ENCODE measurements around the gene ATP13A1. TPM values are rescaled to one million over a fixed set of nuclear protein-coding genes. Genes with fewer than 3 reads are reported as not detected.

The ATP13A1 gene
- polyA plus RNA-seq, 3 donors = 16.9 to 106 (median 21.9) TPM

DNA sequence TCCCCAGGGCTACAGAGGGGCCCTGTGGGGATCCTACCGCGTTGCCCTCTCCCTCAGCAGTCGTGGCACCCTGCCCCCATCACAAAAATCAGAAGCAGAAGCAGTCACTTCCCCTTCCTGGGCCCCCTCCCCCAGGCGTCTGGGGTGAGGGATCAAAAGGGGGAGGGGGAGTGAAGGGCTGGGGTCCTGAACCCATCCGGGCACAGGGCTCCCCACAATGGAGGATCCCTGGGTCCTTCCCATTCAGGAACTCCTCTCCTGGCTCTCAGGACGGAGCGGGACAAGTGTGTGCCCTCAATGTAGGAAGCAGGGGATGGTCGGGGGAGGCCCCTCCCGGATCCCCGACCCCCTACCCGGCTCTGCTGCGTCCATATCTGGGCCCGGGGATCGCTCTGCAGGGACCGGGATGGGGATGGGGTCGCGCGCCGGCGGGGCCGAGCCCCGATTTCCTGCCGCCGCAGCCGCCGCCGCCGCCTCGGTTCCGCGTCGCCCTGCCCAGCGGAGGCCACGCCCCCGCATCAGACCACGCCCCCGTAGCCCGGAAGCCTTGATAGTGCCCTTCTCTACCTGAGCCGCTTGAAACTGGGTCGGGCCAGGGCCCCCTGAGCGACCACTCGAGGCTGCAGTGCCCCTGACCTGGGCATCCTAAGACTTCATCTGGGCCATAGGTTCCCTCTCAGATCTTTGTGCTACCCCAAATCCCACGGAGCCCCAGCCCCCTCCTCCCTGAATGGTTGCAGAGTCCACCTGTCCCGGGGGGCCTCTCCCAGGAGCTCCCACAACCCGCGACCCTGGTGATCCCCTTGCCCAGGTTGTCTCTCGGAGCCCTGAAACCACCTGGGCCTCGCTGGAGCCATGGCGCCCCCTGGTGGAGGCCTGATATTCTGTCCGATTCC lies 20.1 kb downstream of the ATP13A1 start, which contains the start of gene GMIP:
GMIP (minus strand) TSS at position 500 of the 896 bp plus-strand sequence; CDS start at position 372, 128 bp downstream.
- H3K4me3 Mint-ChIP-seq = peak within 1 kb of the TSS; percentile 99
- Histone ChIP-seq H3K4me2 (replicated peaks; ENCODE audit: extremely low read depth, low read length, poor library complexity, severe bottlenecking) (peak within 1 kb of the TSS; percentile 97), H3K36me3 (replicated peaks in 1 of 2; ENCODE audit: control insufficient read depth in 1 of 2, insufficient read depth in 2 of 2, low read length in 2 of 2) (peaks cover 64 to 72% of the 10 kb centered on the region in 2 donors), H3K27ac (ENCODE audit: low read depth in 1 of 2, low read length in 2 of 2) (peak within 1 kb of the TSS; percentile 84 to 95), H3K4me3 (replicated peaks in 1 of 3; ENCODE audit: low read depth in 2 of 3, low read length in 3 of 3) (peak within 1 kb of the TSS; percentile 80 to 95 (median 94)), H3K9ac (ENCODE audit: insufficient read depth, low read length, poor library complexity, severe bottlenecking) (peak within 1 kb of the TSS; percentile 94), H3K79me2 (ENCODE audit: insufficient read depth, low read length) (peaks cover 48% of the 10 kb centered on the region), H3K9me3 (replicated peaks in 1 of 2; ENCODE audit: control insufficient read depth in 1 of 2, insufficient read depth in 1 of 2, low read length in 2 of 2) (no peaks in the 10 kb centered on the region), H2AFZ (ENCODE audit: insufficient read depth, low read depth, low read length, poor library complexity, severe bottlenecking) (peak within 1 kb of the TSS; percentile 82), H4K20me1 (ENCODE audit: insufficient read depth, low read length) (peaks cover 37% of the 10 kb centered on the region), H3K27me3 (ENCODE audit: control insufficient read depth in 2 of 2, insufficient read depth in 2 of 2, low read length in 2 of 2) (no peaks in the 10 kb centered on the region), H3K4me1 (ENCODE audit: control insufficient read depth in 1 of 2, insufficient read depth in 2 of 2, low read length in 2 of 2) (peaks cover 32 to 36% of the 10 kb centered on the region in 2 donors)
- intact Hi-C loops (cut with micrococcal nuclease) = loop anchor here (1.0 to 2.0 kb wide), 2 partner anchors 111 kb away; no protein-coding TSS in a partner anchor
- TF ChIP-seq, protein P1, sequence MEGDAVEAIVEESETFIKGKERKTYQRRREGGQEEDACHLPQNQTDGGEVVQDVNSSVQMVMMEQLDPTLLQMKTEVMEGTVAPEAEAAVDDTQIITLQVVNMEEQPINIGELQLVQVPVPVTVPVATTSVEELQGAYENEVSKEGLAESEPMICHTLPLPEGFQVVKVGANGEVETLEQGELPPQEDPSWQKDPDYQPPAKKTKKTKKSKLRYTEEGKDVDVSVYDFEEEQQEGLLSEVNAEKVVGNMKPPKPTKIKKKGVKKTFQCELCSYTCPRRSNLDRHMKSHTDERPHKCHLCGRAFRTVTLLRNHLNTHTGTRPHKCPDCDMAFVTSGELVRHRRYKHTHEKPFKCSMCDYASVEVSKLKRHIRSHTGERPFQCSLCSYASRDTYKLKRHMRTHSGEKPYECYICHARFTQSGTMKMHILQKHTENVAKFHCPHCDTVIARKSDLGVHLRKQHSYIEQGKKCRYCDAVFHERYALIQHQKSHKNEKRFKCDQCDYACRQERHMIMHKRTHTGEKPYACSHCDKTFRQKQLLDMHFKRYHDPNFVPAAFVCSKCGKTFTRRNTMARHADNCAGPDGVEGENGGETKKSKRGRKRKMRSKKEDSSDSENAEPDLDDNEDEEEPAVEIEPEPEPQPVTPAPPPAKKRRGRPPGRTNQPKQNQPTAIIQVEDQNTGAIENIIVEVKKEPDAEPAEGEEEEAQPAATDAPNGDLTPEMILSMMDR (IDR thresholded peaks at IDR 0.05) = peak; percentile 92
- peak within 1 kb of the TSS; percentile 91 to 98 (median 96) for H3K27ac Mint-ChIP-seq
- no peaks in the 10 kb centered on the region for H3K9me3 Mint-ChIP-seq
- H3K4me1 Mint-ChIP-seq = peaks cover 24% of the 10 kb centered on the region
- peak; percentile 64 to 70 (median 70) for DNase-seq
- peaks cover 0 to 1% (median 0%) of the 10 kb centered on the region in 3 donors for H3K27me3 Mint-ChIP-seq (ENCODE audit: low read depth in 3 of 3)
- peaks cover 48 to 78% of the 10 kb centered on the region in 2 donors for H3K36me3 Mint-ChIP-seq
- under 1% methylated on average over 44 of the region's 50 CpGs for WGBS (ENCODE audit: insufficient coverage)

DNA sequence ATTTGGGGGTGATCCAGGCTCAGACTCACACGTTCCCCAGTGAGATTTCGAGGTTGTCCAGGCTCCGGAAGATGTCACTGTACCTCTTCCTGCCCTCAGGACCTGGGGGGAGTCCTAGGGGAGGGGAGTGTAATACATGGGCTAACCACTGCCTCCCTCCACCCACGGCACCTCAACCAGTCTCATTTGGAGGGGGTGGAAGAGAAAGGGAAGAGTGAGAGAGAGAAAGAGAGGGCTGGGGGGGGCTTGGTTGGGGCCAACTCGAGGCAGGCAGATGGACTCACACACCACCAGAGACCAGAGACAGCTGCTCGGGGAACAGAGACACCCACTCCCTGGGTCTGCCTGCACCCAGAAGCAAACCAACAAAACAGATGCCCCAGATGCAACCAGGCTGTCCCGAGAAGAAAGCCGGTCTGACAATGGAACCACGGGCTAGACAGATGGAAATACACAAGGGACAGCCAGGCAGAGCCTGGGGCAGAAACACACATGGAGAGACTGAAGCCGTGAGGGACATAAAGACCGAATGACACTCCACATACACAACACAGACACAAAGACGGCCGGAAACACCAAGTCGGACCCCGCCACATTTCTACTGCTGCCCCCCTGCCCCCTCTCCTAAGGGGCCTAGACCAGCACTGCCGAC lies 20.8 kb downstream of the ATP13A1 start:
- Histone ChIP-seq H3K9me3 (replicated peaks in 1 of 2; ENCODE audit: control insufficient read depth in 1 of 2, insufficient read depth in 1 of 2, low read length in 2 of 2) (no peaks in the 10 kb centered on the region), H3K4me2 (replicated peaks; ENCODE audit: extremely low read depth, low read length, poor library complexity, severe bottlenecking) (peak overlapping the region; percentile 97), H4K20me1 (ENCODE audit: insufficient read depth, low read length) (peaks cover 44% of the 10 kb centered on the region), H3K36me3 (replicated peaks in 1 of 2; ENCODE audit: control insufficient read depth in 1 of 2, insufficient read depth in 2 of 2, low read length in 2 of 2) (peaks cover 62 to 72% of the 10 kb centered on the region in 2 donors), H2AFZ (ENCODE audit: insufficient read depth, low read depth, low read length, poor library complexity, severe bottlenecking) (peak overlapping the region; percentile 82), H3K4me3 (replicated peaks in 1 of 3; ENCODE audit: low read depth in 2 of 3, low read length in 3 of 3) (peak overlapping the region; percentile 80 to 95 (median 94)), H3K27me3 (ENCODE audit: control insufficient read depth in 2 of 2, insufficient read depth in 2 of 2, low read length in 2 of 2) (no peaks in the 10 kb centered on the region), H3K79me2 (ENCODE audit: insufficient read depth, low read length) (peaks cover 52% of the 10 kb centered on the region), H3K9ac (ENCODE audit: insufficient read depth, low read length, poor library complexity, severe bottlenecking) (peak overlapping the region; percentile 94), H3K27ac (ENCODE audit: low read depth in 1 of 2, low read length in 2 of 2) (peak overlapping the region; percentile 84 to 95), H3K4me1 (ENCODE audit: control insufficient read depth in 1 of 2, insufficient read depth in 2 of 2, low read length in 2 of 2) (peaks cover 32 to 36% of the 10 kb centered on the region in 2 donors)
- peak overlapping the region; percentile 91 to 98 (median 96) for H3K27ac Mint-ChIP-seq
- H3K9me3 Mint-ChIP-seq = no peaks in the 10 kb centered on the region
- H3K36me3 Mint-ChIP-seq = peaks cover 46 to 76% of the 10 kb centered on the region in 2 donors
- DNase-seq = peak in 1 of 3 donors; percentile 17
- peak overlapping the region; percentile 99 for H3K4me3 Mint-ChIP-seq
- H3K4me1 Mint-ChIP-seq = peaks cover 24% of the 10 kb centered on the region
- WGBS (ENCODE audit: insufficient coverage) = 1% methylated on average over 11 of the region's 16 CpGs
- intact Hi-C loops (cut with micrococcal nuclease) = no loop called here
- TF ChIP-seq, protein P1 (IDR thresholded peaks at IDR 0.05) = no peak
- peaks cover 0 to 1% (median 0%) of the 10 kb centered on the region in 3 donors for H3K27me3 Mint-ChIP-seq (ENCODE audit: low read depth in 3 of 3)

Data from CD14-positive monocyte (primary cell).